Nucleus accumbens (tissue), 56 donors: ENCODE measurements around the gene RCAN1.
"Not testable (repeated sequence)": the region's sequence is repeated elsewhere in the genome, so short reads cannot be mapped to it uniquely, and the experiment has no call there.

Experiments used
- DNase-seq, 56 donors: peaks; one replicate each; lab custom pipeline; 2025; lab: John Stamatoyannopoulos, UW

Gene RCAN1

DNA sequence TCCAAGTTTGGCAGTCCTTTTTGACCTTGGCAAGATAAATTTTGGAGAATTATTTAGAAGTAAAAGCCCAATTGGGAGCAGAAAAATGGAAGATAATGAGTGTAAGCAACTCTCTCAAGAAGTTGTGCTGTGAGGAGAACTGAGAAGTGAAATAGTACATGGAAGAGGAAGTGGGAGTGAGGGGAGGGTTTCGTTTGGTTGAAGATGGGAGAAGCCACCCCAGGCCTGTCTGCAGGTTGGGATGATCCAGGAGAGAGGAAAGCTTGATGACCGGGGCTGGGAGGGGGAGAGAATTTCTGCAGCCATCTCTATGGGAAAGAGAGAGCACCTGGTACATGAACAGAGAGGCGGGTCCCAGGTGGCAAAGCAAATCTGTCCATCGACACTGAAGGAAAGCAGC lies 8.6 kb upstream of the RCAN1 start:
- DNase-seq, result no peak

DNA sequence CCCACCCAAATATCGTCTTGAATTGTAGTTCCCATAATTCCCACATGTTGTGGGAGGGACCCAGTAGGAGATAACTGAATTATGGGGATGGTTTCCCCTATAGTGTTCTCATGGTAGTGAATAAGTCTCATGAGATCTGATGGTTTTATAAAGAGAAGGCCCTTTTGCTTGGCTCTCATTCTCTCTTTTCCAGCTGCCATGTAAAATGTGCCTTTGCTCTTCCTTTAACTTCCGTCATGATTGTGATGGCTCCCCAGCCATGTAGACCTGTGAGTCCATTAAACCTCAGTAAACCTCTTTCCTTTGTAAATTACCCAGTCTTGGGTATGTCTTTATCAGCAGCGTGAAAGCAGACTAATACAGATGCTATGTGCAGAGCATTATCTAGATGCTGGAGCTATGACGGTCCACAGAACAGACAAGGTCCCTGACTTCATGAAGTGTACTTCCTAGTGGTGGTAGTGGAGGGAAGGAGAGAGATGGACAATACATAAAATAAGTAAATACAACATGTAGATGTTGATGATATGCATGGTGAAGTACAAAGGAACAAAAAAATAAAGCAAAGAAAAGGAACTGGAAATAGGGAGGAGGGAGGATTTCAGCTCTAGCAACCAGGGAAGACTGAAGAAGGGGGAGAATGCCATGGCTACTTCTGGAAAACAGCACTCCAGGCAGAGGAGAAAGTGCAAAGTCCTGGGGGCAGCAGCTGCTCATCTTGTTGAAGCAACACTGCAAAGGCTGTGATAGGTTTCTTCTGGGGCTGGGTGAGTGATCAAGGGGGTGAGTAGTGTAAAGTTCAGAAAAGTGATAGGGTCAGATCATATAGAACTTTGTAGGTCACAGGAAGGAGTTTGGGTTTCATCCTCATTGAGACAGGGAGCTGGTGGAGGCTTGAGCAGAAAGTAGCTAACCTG lies 6.8 kb upstream of the RCAN1 start:
- no peak for DNase-seq

DNA sequence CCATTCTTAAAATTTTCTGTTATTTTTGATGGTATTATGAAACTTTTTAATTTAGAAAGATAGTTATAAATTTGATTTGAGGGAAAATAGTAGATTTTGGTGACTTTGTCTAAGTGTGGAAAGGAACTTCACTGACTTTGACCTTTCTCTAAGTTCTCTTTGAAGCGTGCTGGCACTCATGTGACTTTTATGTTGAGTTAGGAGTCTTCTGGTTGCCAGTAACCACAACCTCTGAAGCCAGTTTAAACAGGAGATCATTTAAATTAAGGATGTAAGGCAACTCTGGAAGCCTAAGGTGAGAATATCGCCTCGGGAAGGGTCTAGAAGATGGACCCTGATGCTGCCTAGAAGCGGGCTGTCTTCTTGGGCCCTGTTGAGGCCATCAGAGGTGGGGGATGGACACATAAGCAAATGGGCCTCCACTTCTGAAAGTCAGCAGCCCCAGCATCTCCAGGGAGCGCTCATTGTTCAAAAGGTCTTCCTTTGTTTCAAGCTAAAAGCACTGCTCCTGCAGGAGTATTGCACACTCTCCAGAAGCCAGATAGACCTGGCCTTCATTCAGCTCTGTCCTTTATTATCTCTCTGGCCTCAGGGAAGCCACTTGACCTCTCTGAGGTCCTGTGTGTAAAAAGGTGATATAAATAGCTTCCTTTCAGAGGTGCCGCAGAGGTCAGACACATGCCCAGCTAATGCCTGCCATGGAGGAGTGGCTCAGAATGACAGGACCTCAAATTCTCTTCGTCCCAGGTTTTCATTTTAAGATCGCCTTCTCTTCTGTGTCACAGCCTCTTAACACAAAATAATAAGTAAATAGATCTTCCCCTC lies 5.1 kb upstream of the RCAN1 start:
- no peak for DNase-seq

- DNase-seq, result no peak
These were observed 4.0 kb upstream of the RCAN1 start for GRCh38 chr21:34618941-34619340.

DNA sequence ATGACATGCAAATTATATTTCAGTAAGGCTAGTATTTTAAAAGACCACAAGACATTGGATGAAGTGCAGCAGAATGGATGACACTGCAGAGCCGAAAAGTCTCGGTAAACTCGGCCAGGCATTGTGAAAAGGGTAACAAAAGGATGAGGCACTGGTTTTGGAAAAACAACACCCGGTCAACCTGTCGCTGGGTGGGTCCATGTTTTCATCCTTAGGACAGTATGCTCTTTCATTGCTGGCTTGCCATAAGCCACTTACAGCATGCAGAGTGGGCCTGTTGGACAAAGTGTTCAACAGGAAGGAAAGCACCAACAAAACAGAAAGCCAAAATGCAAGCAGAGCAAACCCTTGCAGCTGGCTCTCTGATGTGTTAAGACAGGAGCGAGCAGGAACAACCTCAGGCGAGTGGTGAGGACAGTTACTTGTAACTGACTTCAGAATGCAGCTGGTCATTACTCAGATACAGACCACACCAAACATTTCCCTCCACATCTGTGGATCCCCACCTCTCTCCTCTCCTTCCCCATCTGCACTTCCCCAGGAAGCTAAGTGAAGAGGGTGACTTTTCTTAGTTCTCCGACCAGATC lies 2.9 kb upstream of the RCAN1 start:
- DNase-seq, result peak in 1 of 56 donors; percentile 16

- no peak for DNase-seq
These were observed 538 bp upstream of the RCAN1 start for GRCh38 chr21:34615487-34615814.

GRCh38 chr21:34613679-34614627 lies 960 bp downstream of the RCAN1 start:
- peak in 28 of 56 donors; percentile 3 to 59 (median 33) for DNase-seq

DNA sequence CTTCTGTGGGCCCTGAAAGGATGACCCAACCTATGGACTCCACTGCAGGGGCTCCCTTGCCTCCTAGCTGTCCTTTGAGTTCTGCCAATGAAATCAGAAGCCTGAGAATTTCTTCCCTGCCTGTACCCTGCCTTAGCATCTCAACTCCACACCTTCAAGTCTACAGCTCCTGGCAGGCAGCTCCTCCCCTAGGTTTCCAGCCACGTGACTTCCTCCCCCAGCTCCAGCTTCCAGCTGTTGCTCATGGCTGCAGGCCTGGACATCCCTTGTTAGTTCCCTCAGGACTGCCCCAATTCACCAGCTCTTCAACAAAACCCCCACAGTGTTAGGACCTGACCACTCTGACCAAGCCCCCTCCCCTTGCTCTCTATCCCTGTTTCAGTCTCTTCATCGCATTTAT lies 2.4 kb downstream of the RCAN1 start:
- peak in 34 of 56 donors; percentile 5 to 57 (median 35) for DNase-seq

DNA sequence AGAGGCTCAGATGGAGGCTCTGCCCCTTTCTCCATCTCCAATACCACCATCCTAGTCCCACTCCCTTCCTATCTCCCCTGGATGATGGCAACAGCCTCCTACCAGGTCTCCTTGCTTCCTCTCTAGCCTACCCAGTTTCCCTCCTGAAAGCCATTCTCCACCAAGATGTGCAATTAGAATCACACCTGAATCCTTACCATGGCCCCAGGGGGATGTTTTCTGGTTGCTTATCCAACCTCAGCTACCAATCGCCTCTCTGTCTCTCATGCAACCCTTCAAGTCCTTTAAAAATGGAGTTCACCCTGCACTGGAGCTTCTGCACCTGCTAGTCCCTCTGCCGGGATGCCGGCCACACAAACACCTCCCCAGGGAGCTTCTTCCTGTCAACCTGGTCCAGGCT lies 2.9 kb downstream of the RCAN1 start:
- DNase-seq, result no peak

GRCh38 chr21:34611528-34611927 lies 3.4 kb downstream of the RCAN1 start:
- DNase-seq, result no peak

DNA sequence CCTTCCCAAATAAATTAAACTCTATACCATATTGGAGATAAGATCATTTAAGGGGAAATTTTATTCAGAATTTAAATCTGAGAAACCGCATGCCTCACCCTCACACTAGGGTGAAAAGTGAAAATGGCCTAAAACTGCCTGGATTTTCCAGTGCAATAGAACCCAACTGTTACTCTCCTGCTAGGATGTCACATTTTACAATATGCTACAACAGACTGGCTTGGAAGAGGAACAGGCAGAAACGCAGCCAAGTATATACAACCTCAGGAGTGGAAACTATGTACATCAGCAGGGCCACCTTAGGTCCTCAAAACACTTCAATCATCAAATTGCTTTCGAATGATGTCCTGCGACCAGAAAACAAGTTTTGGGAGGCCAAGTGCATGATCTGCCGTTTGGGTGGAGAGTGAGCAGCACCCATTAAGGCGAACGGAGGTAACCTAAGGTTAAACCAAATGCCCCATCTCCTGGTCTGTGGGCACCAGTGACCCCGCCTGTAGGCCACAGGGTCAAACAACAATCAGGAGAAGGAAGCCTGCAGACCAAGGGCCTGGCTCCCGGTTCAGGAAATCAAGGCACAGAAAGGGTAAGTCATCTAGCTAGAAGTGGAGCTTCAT lies 4.9 kb downstream of the RCAN1 start:
- no peak for DNase-seq

- DNase-seq, result peak in 4 of 56 donors; percentile 6 to 36 (median 23)
These were observed 5.5 kb downstream of the RCAN1 start for GRCh38 chr21:34609244-34609932.

DNA sequence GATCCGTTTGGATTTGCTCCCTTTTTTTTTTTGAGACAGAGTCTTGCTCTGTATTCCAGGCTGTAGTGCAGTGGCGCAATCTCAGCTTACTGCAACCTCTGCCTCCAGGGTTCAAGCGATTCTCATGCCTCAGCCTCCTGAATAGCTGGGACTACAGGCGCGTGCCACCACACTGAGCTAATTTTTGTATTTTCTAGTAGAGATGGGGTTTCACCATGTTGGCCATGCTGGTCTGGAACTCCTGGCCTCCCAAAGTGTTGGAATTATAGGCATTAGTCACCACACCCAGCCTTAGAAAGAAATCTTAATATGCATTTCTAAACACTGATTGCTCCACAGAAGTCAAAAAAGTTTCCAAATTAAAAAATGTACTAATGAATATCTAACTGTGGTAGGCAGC lies 7.5 kb downstream of the RCAN1 start:
- DNase-seq, result not testable (repeated sequence)

DNA sequence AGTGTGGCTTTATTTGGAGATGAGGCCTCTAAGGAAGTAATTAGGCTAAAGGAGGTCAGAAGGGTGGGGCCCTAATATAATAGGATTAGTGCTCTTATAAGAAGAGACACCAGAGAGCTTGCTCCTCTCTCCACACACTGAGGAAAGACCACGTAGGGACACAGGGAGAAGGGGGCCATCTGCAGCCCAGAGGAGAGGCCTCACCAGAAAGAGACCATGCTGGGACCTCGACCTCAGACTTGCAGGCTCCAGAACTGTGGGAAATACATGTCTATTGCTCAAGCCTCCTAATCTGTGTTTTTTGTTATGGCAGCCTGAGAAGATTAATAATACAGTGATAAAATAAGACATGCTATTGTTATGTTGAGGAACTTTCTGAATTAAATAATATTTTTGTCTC lies 8.3 kb downstream of the RCAN1 start:
- DNase-seq, result no peak

- peak in 39 of 56 donors; percentile 10 to 75 (median 54) for DNase-seq
These were observed 8.9 kb downstream of the RCAN1 start for GRCh38 chr21:34606051-34606450.

DNA sequence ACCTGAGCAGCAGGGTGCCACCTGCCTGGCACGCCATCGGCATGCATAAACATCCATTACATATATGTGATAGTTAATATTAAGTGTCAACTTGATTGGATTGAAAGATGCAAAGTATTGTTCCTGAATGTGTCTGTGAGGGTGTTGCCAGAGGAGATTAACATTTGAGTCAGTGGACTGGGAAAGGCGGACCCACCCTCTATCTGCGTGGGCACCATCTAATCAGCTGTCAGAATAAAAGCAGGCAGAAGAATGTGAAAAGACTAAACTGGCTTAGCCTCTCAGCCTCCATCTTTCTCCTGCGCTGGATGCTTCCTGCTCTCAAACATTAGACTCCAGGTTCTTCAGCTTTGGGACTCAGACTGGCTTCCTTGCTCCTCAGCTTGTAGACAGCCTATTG lies 10.0 kb downstream of the RCAN1 start:
- peak in 9 of 56 donors; percentile 19 to 55 (median 39) for DNase-seq

GRCh38 chr21:34604556-34604955 lies 10.4 kb downstream of the RCAN1 start:
- peak in 5 of 56 donors; percentile 22 to 55 (median 33) for DNase-seq

DNA sequence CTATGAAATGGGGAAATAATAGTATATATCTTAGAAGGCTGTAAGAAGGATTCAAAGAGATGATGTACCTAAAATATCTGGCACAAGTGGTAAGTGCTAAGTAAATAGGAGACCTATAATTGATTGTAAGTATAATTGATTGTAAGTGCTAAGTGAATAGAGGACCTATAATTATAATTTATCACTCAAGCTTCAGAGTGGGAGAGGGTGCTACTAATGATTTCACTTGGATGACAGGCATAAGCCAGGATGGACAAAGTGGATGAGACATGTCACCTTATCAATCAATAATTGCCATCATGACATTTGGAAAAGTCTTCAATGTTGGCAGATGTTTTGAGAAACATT lies 11.2 kb downstream of the RCAN1 start:
- no peak for DNase-seq
